Neural cell (in vitro differentiated cells): ENCODE data around the gene SF3B3.

ENCODE experiments used
- EP300 ChIP-seq: fragments of 450-650 bp; conservative IDR thresholded peaks from 2 replicates; pipeline ENCODE4 v1.6.1; 2014; ENCODE audit warnings: antibody characterized with exemption, mild to moderate bottlenecking, moderate library complexity; ENCODE audit not compliant: poor library complexity, severe bottlenecking
- EZH2 ChIP-seq: fragments of 200-600, 300-800 bp; shearing (Covaris generic), sonication (generic); IDR thresholded peaks from 2 replicates; pipeline ENCODE4 v1.6.1; 2014; ENCODE audit warnings: antibody characterized with exemption, low read length, borderline replicate concordance, mild to moderate bottlenecking; ENCODE audit not compliant: insufficient read depth, poor library complexity, severe bottlenecking
- POLR2AphosphoS5 ChIP-seq: IDR thresholded peaks from 2 replicates; pipeline ENCODE4 v1.6.1; 2012
- RAD21 ChIP-seq: fragments of 450-650 bp; conservative IDR thresholded peaks from 2 replicates; pipeline ENCODE4 v1.6.1; 2014; ENCODE audit warnings: antibody characterized with exemption, mild to moderate bottlenecking, moderate library complexity
- SMC3 ChIP-seq: fragments of 450-650 bp; conservative IDR thresholded peaks from 2 replicates; pipeline ENCODE4 v1.6.1; 2014; ENCODE audit warnings: antibody characterized with exemption, mild to moderate bottlenecking, moderate library complexity; ENCODE audit not compliant: poor library complexity
- TAF1 ChIP-seq: IDR thresholded peaks from 2 replicates; pipeline ENCODE4 v1.6.1; 2012; ENCODE audit warnings: low read depth
- TF ChIP-seq, protein P1 (sequence below): fragments of 450-650 bp; IDR thresholded peaks from 2 replicates; pipeline ENCODE4 v1.5.1; 2014; ENCODE audit warnings: antibody characterized with exemption, mild to moderate bottlenecking, moderate library complexity; ENCODE audit not compliant: poor library complexity, severe bottlenecking
- TF ChIP-seq, protein P2 (sequence below): IDR thresholded peaks from 2 replicates; pipeline ENCODE4 v1.6.1; 2012; ENCODE audit warnings: borderline replicate concordance

DNA sequence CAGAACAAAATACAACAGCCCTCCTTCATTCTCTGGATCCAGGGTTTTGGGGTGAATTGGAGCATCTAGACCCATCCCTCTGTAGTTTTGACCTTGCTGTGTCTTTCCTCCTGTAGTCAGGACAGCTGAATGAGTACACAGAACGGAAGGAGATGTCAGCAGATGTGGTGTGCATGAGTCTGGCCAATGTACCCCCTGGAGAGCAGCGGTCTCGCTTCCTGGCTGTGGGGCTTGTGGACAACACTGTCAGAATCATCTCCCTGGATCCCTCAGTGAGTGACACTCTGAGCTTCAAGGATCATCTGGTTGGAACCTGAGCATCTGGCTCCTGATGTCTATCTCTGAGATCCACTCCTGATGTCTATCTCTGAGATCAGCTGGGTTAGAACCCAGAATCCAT, 32.4 kb downstream of the SF3B3 start:
- TF ChIP-seq, protein P1, sequence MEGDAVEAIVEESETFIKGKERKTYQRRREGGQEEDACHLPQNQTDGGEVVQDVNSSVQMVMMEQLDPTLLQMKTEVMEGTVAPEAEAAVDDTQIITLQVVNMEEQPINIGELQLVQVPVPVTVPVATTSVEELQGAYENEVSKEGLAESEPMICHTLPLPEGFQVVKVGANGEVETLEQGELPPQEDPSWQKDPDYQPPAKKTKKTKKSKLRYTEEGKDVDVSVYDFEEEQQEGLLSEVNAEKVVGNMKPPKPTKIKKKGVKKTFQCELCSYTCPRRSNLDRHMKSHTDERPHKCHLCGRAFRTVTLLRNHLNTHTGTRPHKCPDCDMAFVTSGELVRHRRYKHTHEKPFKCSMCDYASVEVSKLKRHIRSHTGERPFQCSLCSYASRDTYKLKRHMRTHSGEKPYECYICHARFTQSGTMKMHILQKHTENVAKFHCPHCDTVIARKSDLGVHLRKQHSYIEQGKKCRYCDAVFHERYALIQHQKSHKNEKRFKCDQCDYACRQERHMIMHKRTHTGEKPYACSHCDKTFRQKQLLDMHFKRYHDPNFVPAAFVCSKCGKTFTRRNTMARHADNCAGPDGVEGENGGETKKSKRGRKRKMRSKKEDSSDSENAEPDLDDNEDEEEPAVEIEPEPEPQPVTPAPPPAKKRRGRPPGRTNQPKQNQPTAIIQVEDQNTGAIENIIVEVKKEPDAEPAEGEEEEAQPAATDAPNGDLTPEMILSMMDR = no peak
- TF ChIP-seq SMC3 (no peak), EZH2 (no peak), TAF1 (no peak), POLR2AphosphoS5 (no peak), EP300 (no peak), RAD21 (no peak)
- TF ChIP-seq, protein P2, sequence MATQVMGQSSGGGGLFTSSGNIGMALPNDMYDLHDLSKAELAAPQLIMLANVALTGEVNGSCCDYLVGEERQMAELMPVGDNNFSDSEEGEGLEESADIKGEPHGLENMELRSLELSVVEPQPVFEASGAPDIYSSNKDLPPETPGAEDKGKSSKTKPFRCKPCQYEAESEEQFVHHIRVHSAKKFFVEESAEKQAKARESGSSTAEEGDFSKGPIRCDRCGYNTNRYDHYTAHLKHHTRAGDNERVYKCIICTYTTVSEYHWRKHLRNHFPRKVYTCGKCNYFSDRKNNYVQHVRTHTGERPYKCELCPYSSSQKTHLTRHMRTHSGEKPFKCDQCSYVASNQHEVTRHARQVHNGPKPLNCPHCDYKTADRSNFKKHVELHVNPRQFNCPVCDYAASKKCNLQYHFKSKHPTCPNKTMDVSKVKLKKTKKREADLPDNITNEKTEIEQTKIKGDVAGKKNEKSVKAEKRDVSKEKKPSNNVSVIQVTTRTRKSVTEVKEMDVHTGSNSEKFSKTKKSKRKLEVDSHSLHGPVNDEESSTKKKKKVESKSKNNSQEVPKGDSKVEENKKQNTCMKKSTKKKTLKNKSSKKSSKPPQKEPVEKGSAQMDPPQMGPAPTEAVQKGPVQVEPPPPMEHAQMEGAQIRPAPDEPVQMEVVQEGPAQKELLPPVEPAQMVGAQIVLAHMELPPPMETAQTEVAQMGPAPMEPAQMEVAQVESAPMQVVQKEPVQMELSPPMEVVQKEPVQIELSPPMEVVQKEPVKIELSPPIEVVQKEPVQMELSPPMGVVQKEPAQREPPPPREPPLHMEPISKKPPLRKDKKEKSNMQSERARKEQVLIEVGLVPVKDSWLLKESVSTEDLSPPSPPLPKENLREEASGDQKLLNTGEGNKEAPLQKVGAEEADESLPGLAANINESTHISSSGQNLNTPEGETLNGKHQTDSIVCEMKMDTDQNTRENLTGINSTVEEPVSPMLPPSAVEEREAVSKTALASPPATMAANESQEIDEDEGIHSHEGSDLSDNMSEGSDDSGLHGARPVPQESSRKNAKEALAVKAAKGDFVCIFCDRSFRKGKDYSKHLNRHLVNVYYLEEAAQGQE = no peak
